Measurements from ENCODE around the gene BMPR2.

DNA sequence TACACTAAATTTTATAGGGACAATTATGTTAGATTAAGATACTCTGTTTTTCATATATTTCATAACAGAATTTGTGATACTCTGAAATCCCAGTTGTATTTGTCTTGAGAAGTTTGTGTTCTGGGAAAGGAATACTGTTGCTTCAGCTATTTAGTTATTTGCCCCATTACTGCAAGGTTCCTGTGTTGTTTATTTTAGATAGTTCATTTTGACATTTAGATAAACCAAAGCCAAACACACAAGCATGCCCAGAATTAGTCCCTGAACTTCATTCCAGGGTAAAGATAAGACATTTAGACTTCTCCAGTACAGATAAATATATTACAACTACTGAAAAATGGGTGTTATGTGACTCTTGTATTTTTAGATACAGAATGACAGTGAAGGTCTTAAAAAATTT is 74.7 kb downstream of the BMPR2 start:
- no peak for TF ChIP-seq CTCF (conservative IDR thresholded peaks at IDR 0.05; ENCODE audit: low read depth, low read length)
- TF ChIP-seq POLR2A (IDR thresholded peaks at IDR 0.05; ENCODE audit: low read depth, low read length): no peak
- TF ChIP-seq, protein P1, sequence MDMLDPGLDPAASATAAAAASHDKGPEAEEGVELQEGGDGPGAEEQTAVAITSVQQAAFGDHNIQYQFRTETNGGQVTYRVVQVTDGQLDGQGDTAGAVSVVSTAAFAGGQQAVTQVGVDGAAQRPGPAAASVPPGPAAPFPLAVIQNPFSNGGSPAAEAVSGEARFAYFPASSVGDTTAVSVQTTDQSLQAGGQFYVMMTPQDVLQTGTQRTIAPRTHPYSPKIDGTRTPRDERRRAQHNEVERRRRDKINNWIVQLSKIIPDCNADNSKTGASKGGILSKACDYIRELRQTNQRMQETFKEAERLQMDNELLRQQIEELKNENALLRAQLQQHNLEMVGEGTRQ (IDR thresholded peaks at IDR 0.05; ENCODE audit: low read depth, low read length): no peak
- no peak for TF ChIP-seq RFX5 (IDR thresholded peaks at IDR 0.05; ENCODE audit: low read depth, low read length)
- TF ChIP-seq RAD21 (IDR thresholded peaks at IDR 0.05; ENCODE audit: low read length): no peak
